IMR-90 (cell line): ENCODE measurements around the gene PSMA7. TPM values are rescaled to one million over a fixed set of nuclear protein-coding genes. Genes with fewer than 3 reads are reported as not detected.

Experiments
- ATAC-seq: fragments of 200-7000 bp; cut with Tn5 transposase; 2 replicates; pipeline ENCODE4 v1.9.1; 2020; ENCODE audit warnings: low read depth, mild to moderate bottlenecking, moderate library complexity
- BruUV-seq: library from RNA; stranded (reverse); fragments of 400-500 nt; replicated peaks from 2 replicates; lab custom pipeline; 2021; lab: Mats Ljungman, UMichigan
- CTCF ChIA-PET: fragments of 300-600 bp; formaldehyde crosslinking; extraction: SDS; loops from one replicate; lab custom pipeline; 2021; ENCODE audit warnings: antibody characterized with exemption; lab: Yijun Ruan, JAX
- POLR2A ChIA-PET: fragments of 300-600 bp; sonication (Branson Sonifier 250); formaldehyde crosslinking; loops from one replicate; lab custom pipeline; 2022; ENCODE audit warnings: antibody characterized with exemption; ENCODE audit not compliant: unreplicated experiment; lab: Charles Lee
- DNase-seq: peaks from one replicate; pipeline ENCODE4 v3.0.0; 2013
- H2AFZ ChIP-seq: replicated peaks from 2 replicates; pipeline ENCODE3; 2013; ENCODE audit warnings: low read length, mild to moderate bottlenecking; ENCODE audit not compliant: poor library complexity
- H2AK5ac ChIP-seq: 2 replicates; pipeline ENCODE4 v1.6.1; 2013; ENCODE audit warnings: low read depth, low read length, inconsistent platforms
- H2AK9ac ChIP-seq: replicated peaks from 2 replicates; pipeline ENCODE3; 2013; ENCODE audit warnings: mild to moderate bottlenecking, low read depth, low read length, moderate library complexity; ENCODE audit not compliant: poor library complexity
- H2BK120ac ChIP-seq: 2 replicates; pipeline ENCODE4 v1.6.1; 2013; ENCODE audit warnings: low read depth, low read length, inconsistent platforms
- H2BK15ac ChIP-seq: 3 replicates; pipeline ENCODE4 v1.6.1; 2013; ENCODE audit warnings: low read depth, low read length, inconsistent platforms
- H2BK20ac ChIP-seq: 2 replicates; pipeline ENCODE4 v1.6.1; 2013; ENCODE audit warnings: low read depth, mild to moderate bottlenecking, inconsistent platforms, low read length, moderate library complexity
- H2BK5ac ChIP-seq: 2 replicates; pipeline ENCODE4 v1.6.1; 2013; ENCODE audit warnings: mild to moderate bottlenecking, low read depth, low read length, inconsistent platforms; ENCODE audit not compliant: poor library complexity, severe bottlenecking
- H3K14ac ChIP-seq: replicated peaks from 2 replicates; pipeline ENCODE4 v1.6.1; 2013; ENCODE audit warnings: low read depth, low read length, inconsistent platforms
- H3K18ac ChIP-seq: 2 replicates; pipeline ENCODE4 v1.6.1; 2013; ENCODE audit warnings: low read depth, low read length, control low read depth
- H3K23ac ChIP-seq: 2 replicates; pipeline ENCODE4 v1.6.1; 2013; ENCODE audit warnings: low read depth, low read length, inconsistent platforms
- H3K27ac ChIP-seq: 2 replicates; pipeline ENCODE4 v1.5.1; 2013; ENCODE audit warnings: mild to moderate bottlenecking, control low read depth, low read length; ENCODE audit not compliant: insufficient read depth
- H3K27me3 ChIP-seq: 2 replicates; pipeline ENCODE4 v1.6.1; 2013; ENCODE audit warnings: low read length; ENCODE audit not compliant: control insufficient read depth, insufficient read depth
- H3K36me3 ChIP-seq: 2 replicates; pipeline ENCODE4 v1.6.1; 2013; ENCODE audit warnings: low read length, mixed read lengths; ENCODE audit not compliant: control insufficient read depth, insufficient read depth
- H3K4ac ChIP-seq: 2 replicates; pipeline ENCODE4 v1.6.1; 2013; ENCODE audit warnings: low read depth, low read length, inconsistent platforms
- H3K4me1 ChIP-seq: 2 replicates; pipeline ENCODE4 v1.6.1; 2013; ENCODE audit warnings: low read length, mixed read lengths; ENCODE audit not compliant: control insufficient read depth, insufficient read depth
- H3K4me2 ChIP-seq: 2 replicates; pipeline ENCODE4 v1.6.1; 2013; ENCODE audit warnings: low read depth, mild to moderate bottlenecking, control low read depth, low read length, moderate library complexity
- H3K4me3 ChIP-seq: 2 replicates; pipeline ENCODE4 v1.5.1; 2013; ENCODE audit warnings: low read depth, mild to moderate bottlenecking, control low read depth, low read length, moderate library complexity; ENCODE audit not compliant: insufficient read depth
- H3K56ac ChIP-seq: 2 replicates; pipeline ENCODE4 v1.6.1; 2013; ENCODE audit warnings: low read length, inconsistent platforms; ENCODE audit not compliant: insufficient read depth; ENCODE audit errors: extremely low read depth
- H3K79me1 ChIP-seq, 2 experiments: 2 replicates each; pipeline ENCODE4 v1.6.1; 2013; ENCODE audit warnings: low read length in 2 of 2, inconsistent platforms in 1 of 2, low read depth in 1 of 2
- H3K9ac ChIP-seq: 2 replicates; pipeline ENCODE4 v1.6.1; 2013; ENCODE audit warnings: low read depth, low read length, control low read depth
- H3K9me1 ChIP-seq: 2 replicates; pipeline ENCODE4 v1.6.1; 2013; ENCODE audit warnings: low read length, inconsistent platforms; ENCODE audit not compliant: insufficient read depth
- H3K9me3 ChIP-seq: 2 replicates; pipeline ENCODE4 v1.6.1; 2013; ENCODE audit warnings: low read length; ENCODE audit not compliant: control insufficient read depth, insufficient read depth
- H4K20me1 ChIP-seq: 2 replicates; pipeline ENCODE4 v1.6.1; 2013; ENCODE audit warnings: low read length, inconsistent platforms; ENCODE audit not compliant: insufficient read depth
- H4K5ac ChIP-seq: 2 replicates; pipeline ENCODE4 v1.6.1; 2013; ENCODE audit warnings: mild to moderate bottlenecking, low read depth, low read length, control low read depth
- H4K8ac ChIP-seq, 2 experiments: 2 replicates each; pipeline ENCODE4 v1.6.1; 2013; ENCODE audit warnings: low read depth in 2 of 2, low read length in 2 of 2, control low read depth in 1 of 2, inconsistent platforms in 1 of 2
- H4K91ac ChIP-seq: 2 replicates; pipeline ENCODE4 v1.6.1; 2013; ENCODE audit warnings: low read depth, low read length, inconsistent platforms; ENCODE audit not compliant: insufficient read depth
- BHLHE40 ChIP-seq: fragments of 150-350 bp; IDR thresholded peaks from 2 replicates; pipeline ENCODE4 v1.6.1; 2016; ENCODE audit warnings: mild to moderate bottlenecking, low read depth, low read length
- CEBPB ChIP-seq: IDR thresholded peaks from 2 replicates; pipeline ENCODE4 v1.6.1; 2012; ENCODE audit warnings: low read depth, low read length, improper control_type of control experiment
- CHD1 ChIP-seq: IDR thresholded peaks from 2 replicates; pipeline ENCODE4 v1.6.1; 2012; ENCODE audit warnings: low read depth, low read length, improper control_type of control experiment
- CTCF ChIP-seq: conservative IDR thresholded peaks from 2 replicates; pipeline ENCODE4 v1.5.1; 2012; ENCODE audit warnings: mild to moderate bottlenecking, low read depth, low read length, improper control_type of control experiment
- ELK1 ChIP-seq: fragments of 150-350 bp; IDR thresholded peaks from 2 replicates; pipeline ENCODE4 v1.6.1; 2016; ENCODE audit warnings: low read depth, mild to moderate bottlenecking, low read length, moderate library complexity, borderline replicate concordance
- FOS ChIP-seq: fragments of 150-350 bp; IDR thresholded peaks from 2 replicates; pipeline ENCODE4 v1.6.1; 2016; ENCODE audit warnings: low read depth, low read length
- MAFK ChIP-seq: IDR thresholded peaks from 2 replicates; pipeline ENCODE4 v1.6.1; 2012; ENCODE audit warnings: low read depth, low read length, improper control_type of control experiment
- MAZ ChIP-seq: IDR thresholded peaks from 2 replicates; pipeline ENCODE4 v1.6.1; 2012; ENCODE audit warnings: low read depth, mild to moderate bottlenecking, low read length, improper control_type of control experiment, moderate library complexity, borderline replicate concordance
- MXI1 ChIP-seq: IDR thresholded peaks from 2 replicates; pipeline ENCODE4 v1.6.1; 2012; ENCODE audit warnings: low read depth, mild to moderate bottlenecking, low read length, moderate library complexity, borderline replicate concordance
- NFE2L2 ChIP-seq: fragments of 150-350 bp; IDR thresholded peaks from 2 replicates; pipeline ENCODE4 v1.6.1; 2016; ENCODE audit warnings: low read depth, mild to moderate bottlenecking, low read length
- POLR2A ChIP-seq: IDR thresholded peaks from 2 replicates; pipeline ENCODE4 v1.6.1; 2012; ENCODE audit warnings: mild to moderate bottlenecking, low read depth, low read length
- RAD21 ChIP-seq: IDR thresholded peaks from 2 replicates; pipeline ENCODE4 v1.6.1; 2012; ENCODE audit warnings: low read length, improper control_type of control experiment
- RCOR1 ChIP-seq: IDR thresholded peaks from 2 replicates; pipeline ENCODE4 v1.6.1; 2012; ENCODE audit warnings: mild to moderate bottlenecking, low read length, improper control_type of control experiment; ENCODE audit not compliant: insufficient replicate concordance
- RFX5 ChIP-seq: IDR thresholded peaks from 2 replicates; pipeline ENCODE4 v1.8.0; 2012; ENCODE audit warnings: low read depth, mild to moderate bottlenecking, low read length, moderate library complexity
- SMC3 ChIP-seq: fragments of 150-350 bp; IDR thresholded peaks from 2 replicates; pipeline ENCODE4 v1.6.1; 2016; ENCODE audit warnings: low read depth, mild to moderate bottlenecking, antibody characterized with exemption, low read length, moderate library complexity
- USF2 ChIP-seq: fragments of 150-350 bp; IDR thresholded peaks from 2 replicates; pipeline ENCODE4 v1.6.1; 2017; ENCODE audit warnings: mild to moderate bottlenecking, antibody characterized with exemption, low read length, low read depth
- WGBS, 2 experiments: methylation state at CpG; one replicate each; pipeline versions ENCODE4 v1.1.5 to v1.1.7; 2013; ENCODE audit warnings: missing lambda C conversion rate in 2 of 2; ENCODE audit not compliant: insufficient read length in 1 of 2; ENCODE audit errors: extremely low coverage in 2 of 2; 5-methylcytosine and 5-hydroxymethylcytosine counted together
- dilution Hi-C: fragments of 300-500 bp; cut with HindIII; formaldehyde crosslinking; loops from one replicate; pipeline ENCODE4 v1.14.3; 2018; ENCODE audit warnings: low sequenced_read_pairs; ENCODE audit not compliant: unreplicated experiment
- in situ Hi-C: fragments of 300-500 bp; cut with MboI; formaldehyde crosslinking; loops from 3 replicates; pipeline ENCODE4 v1.14.3; 2019; ENCODE audit warnings: low sequenced_read_pairs, inconsistent platforms, mixed read lengths
- intact Hi-C: fragments of 100-400 bp; cut with micrococcal nuclease; formaldehyde crosslinking; loops from 2 replicates; pipeline ENCODE4 v1.10.0; 2022
- polyA plus RNA-seq, 3 experiments: library from polyadenylated mRNA; depleted of rRNA; stranded (reverse); fragments of >200 nt; gene quantifications; 2 replicates each; pipeline ENCODE4 v1.2.3, GENCODE V29; 2012; ENCODE audit warnings: low replicate concordance in 1 of 3
- total RNA-seq: library from RNA; depleted of rRNA; stranded (reverse); fragments of >200 nt; gene quantifications from 2 replicates; pipeline ENCODE4 v1.2.3, GENCODE V29; 2012

Gene PSMA7
- total and polyA plus RNA-seq, 2 of the 4 experiments (the other 2 are of a cell fraction) = 417 to 458 TPM

GRCh38 chr20:62158541-62158940 is 15.3 kb upstream of the PSMA7 start:
- no peak overlapping the region for H3K4me2 ChIP-seq
- peaks cover 7% of the 10 kb centered on the region for H3K4me1 ChIP-seq
- dilution Hi-C loops = no loop called here
- DNase-seq = no peak
- H2BK5ac ChIP-seq = no peak overlapping the region
- in situ Hi-C loops = no loop called here
- H3K9me1 ChIP-seq = peaks cover 16% of the 10 kb centered on the region; the same call in 1 of the 2 replicates
- H3K56ac ChIP-seq = no peak overlapping the region
- H3K9me3 ChIP-seq = no peaks in the 10 kb centered on the region
- H2BK120ac ChIP-seq = no peak overlapping the region
- H4K91ac ChIP-seq = no peak overlapping the region
- H3K23ac ChIP-seq = no peak overlapping the region
- H2BK20ac ChIP-seq = no peak overlapping the region
- no peaks in the 10 kb centered on the region for H3K27me3 ChIP-seq
- ATAC-seq = no peak
- peaks cover 31% of the 10 kb centered on the region for H3K36me3 ChIP-seq
- no peak for TF ChIP-seq CHD1
- no peak for TF ChIP-seq ELK1
- TF ChIP-seq FOS = no peak
- TF ChIP-seq MAZ = no peak
- TF ChIP-seq BHLHE40 = no peak
- no peak for TF ChIP-seq NFE2L2
- no peak for TF ChIP-seq RFX5
- no peak for TF ChIP-seq RCOR1
- TF ChIP-seq POLR2A = no peak
- TF ChIP-seq MXI1 = no peak
- TF ChIP-seq USF2 = no peak
- TF ChIP-seq SMC3 = no peak
- no peak for TF ChIP-seq CEBPB
- TF ChIP-seq RAD21 = no peak
- TF ChIP-seq MAFK = no peak
- no peak for TF ChIP-seq CTCF
- no peak overlapping the region for H4K5ac ChIP-seq
- no peak overlapping the region for H3K9ac ChIP-seq
- H2BK15ac ChIP-seq = no peak overlapping the region
- 98% methylated on average over 21 of the region's 22 CpGs; no CpG with 5 or more reads in 1 of the 2 experiments for WGBS, 2 experiments
- BruUV-seq = no TSS peak
- no peak overlapping the region for H2AK5ac ChIP-seq
- no peak overlapping the region for H2AFZ ChIP-seq
- H2AK9ac ChIP-seq = no peak overlapping the region
- H3K27ac ChIP-seq = no peak overlapping the region
- ChIA-PET CTCF (no interaction called here), POLR2A (no interaction called here)
- peaks cover 9 to 70% of the 10 kb centered on the region in 2 experiments for H3K79me1 ChIP-seq
- intact Hi-C loops = no loop called here
- H3K14ac ChIP-seq = no peak overlapping the region
- H3K4me3 ChIP-seq = no peak overlapping the region
- H3K4ac ChIP-seq = no peak overlapping the region
- H4K20me1 ChIP-seq = peaks cover 65% of the 10 kb centered on the region
- no peak overlapping the region for H4K8ac ChIP-seq
- H3K18ac ChIP-seq = no peak overlapping the region
